GM23248 (cell line): ENCODE measurements around the gene GIGYF2.

ENCODE experiments used
- EZH2 ChIP-seq: fragments of 200-600 bp; sonication (generic); IDR thresholded peaks from 2 replicates; pipeline ENCODE4 v1.6.1; 2018; ENCODE audit warnings: antibody characterized with exemption, mild to moderate bottlenecking; ENCODE audit not compliant: insufficient read depth, poor library complexity, severe bottlenecking
- EZH2phosphoT487 ChIP-seq: fragments of 200-600 bp; sonication (generic); IDR thresholded peaks from 2 replicates; pipeline ENCODE4 v1.6.1; 2018; ENCODE audit warnings: antibody characterized with exemption, moderate library complexity, mild to moderate bottlenecking, low read depth; ENCODE audit not compliant: insufficient read depth

DNA sequence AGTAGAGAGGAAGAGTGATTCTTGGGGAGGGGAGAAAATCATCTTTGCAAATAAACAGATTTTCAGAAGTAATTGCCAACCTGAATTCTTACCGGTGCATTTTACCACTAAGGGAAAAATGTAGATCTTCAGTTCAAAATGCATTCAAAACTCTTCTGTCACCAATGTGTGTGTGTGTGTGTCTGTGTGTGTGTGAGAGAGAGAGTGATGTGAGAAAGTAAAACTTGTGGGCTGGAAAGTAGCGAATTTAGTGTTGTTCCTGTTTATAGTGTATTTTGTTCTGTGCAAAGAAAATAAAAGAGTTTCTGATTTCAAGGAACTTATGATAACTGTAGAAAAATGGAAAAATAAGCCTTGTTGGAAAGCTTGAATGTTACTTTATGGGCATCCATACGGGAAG is 52.2 kb downstream of the GIGYF2 start:
- TF ChIP-seq EZH2 (no peak), EZH2phosphoT487 (no peak)
